DOHH2 (cell line): Measurements from ENCODE around the gene NEURL3.

Source experiments
- EZH2phosphoT487 ChIP-seq: fragments of 200-600 bp; sonication (generic); IDR thresholded peaks from 2 replicates; pipeline ENCODE4 v1.6.1; 2017; ENCODE audit warnings: borderline replicate concordance, mild to moderate bottlenecking, antibody characterized with exemption, low read length, moderate library complexity, mixed read lengths
- TF ChIP-seq, protein P1 (sequence below): fragments of 200-600 bp; sonication (generic); IDR thresholded peaks from one replicate; pipeline ENCODE4 v1.5.1; 2014; ENCODE audit warnings: antibody characterized with exemption, mild to moderate bottlenecking, low read depth, low read length; ENCODE audit not compliant: poor library complexity, severe bottlenecking

DNA sequence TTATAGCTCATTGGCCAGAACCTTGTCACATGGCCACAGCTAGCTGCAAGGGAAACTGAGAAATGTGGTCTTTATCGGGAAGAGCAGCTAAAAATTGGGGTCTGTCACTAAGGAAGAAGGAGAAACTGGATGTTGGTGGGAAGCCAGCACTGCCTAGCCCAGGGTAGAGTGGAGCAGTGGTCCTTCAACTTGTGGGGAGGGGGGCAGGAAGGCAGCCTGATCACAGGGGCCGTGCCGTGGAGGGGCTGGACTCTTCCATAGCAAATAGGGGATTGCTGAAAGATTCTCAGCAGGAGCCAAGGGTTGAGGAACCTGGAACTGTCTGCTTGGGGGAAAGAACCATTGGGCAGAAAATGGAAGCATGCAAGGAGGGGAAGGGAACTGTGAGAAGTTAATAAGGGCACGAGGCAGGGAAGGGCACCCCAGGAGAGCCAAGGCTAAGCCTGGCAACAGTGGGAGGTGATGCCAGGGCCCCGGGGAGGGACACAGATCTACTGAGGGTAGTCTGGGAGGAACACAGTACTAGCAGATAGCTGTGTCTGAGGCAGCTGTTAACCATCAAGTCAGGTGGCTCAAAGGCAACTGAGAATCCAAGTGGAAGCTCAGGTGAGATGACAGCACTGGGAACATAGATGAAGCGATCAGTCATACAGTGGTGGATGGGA lies 5.9 kb upstream of the NEURL3 start:
- TF ChIP-seq, protein P1, sequence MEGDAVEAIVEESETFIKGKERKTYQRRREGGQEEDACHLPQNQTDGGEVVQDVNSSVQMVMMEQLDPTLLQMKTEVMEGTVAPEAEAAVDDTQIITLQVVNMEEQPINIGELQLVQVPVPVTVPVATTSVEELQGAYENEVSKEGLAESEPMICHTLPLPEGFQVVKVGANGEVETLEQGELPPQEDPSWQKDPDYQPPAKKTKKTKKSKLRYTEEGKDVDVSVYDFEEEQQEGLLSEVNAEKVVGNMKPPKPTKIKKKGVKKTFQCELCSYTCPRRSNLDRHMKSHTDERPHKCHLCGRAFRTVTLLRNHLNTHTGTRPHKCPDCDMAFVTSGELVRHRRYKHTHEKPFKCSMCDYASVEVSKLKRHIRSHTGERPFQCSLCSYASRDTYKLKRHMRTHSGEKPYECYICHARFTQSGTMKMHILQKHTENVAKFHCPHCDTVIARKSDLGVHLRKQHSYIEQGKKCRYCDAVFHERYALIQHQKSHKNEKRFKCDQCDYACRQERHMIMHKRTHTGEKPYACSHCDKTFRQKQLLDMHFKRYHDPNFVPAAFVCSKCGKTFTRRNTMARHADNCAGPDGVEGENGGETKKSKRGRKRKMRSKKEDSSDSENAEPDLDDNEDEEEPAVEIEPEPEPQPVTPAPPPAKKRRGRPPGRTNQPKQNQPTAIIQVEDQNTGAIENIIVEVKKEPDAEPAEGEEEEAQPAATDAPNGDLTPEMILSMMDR: no peak
- no peak for TF ChIP-seq EZH2phosphoT487
